ENCODE results near the gene KLF6.

Gene KLF6

GRCh38 chr10:3774814-3775695 lies 10.0 kb downstream of the KLF6 start:
- no peak for DNase-seq (ENCODE audit: low read depth, low spot score)

GRCh38 chr10:3774018-3774813 lies 10.8 kb downstream of the KLF6 start:
- no peak for DNase-seq (ENCODE audit: low read depth, low spot score)

- DNase-seq (ENCODE audit: low read depth, low spot score), result no peak
Observed at GRCh38 chr10:3773460-3774017, 11.5 kb downstream of the KLF6 start.

GRCh38 chr10:3772361-3773171 lies 12.4 kb downstream of the KLF6 start:
- DNase-seq (ENCODE audit: low read depth, low spot score), result no peak

- DNase-seq (ENCODE audit: low read depth, low spot score), result no peak
Observed at GRCh38 chr10:3770611-3771110, 14.3 kb downstream of the KLF6 start.

GRCh38 chr10:3769556-3769955 lies 15.5 kb downstream of the KLF6 start:
- no peak for DNase-seq (ENCODE audit: low read depth, low spot score)

GRCh38 chr10:3766046-3766756 lies 18.8 kb downstream of the KLF6 start:
- no peak for DNase-seq (ENCODE audit: low read depth, low spot score)

- no peak for DNase-seq (ENCODE audit: low read depth, low spot score)
Observed at GRCh38 chr10:3765146-3765545, 19.9 kb downstream of the KLF6 start.

- no peak for DNase-seq (ENCODE audit: low read depth, low spot score)
Observed at GRCh38 chr10:3764626-3765112, 20.3 kb downstream of the KLF6 start.

- no peak for DNase-seq (ENCODE audit: low read depth, low spot score)
Observed at GRCh38 chr10:3763852-3764625, 21.0 kb downstream of the KLF6 start.

GRCh38 chr10:3763035-3763456 lies 22.0 kb downstream of the KLF6 start:
- DNase-seq (ENCODE audit: low read depth, low spot score), result no peak

GRCh38 chr10:3762309-3762708 lies 22.7 kb downstream of the KLF6 start:
- DNase-seq (ENCODE audit: low read depth, low spot score), result no peak

- DNase-seq (ENCODE audit: low read depth, low spot score), result no peak
Observed at GRCh38 chr10:3761904-3762303, 23.1 kb downstream of the KLF6 start.

- DNase-seq (ENCODE audit: low read depth, low spot score), result no peak
Observed at GRCh38 chr10:3761021-3761686, 23.9 kb downstream of the KLF6 start.

- no peak for DNase-seq (ENCODE audit: low read depth, low spot score)
Observed at GRCh38 chr10:3760083-3760482, 24.9 kb downstream of the KLF6 start.

GRCh38 chr10:3759397-3759796 lies 25.6 kb downstream of the KLF6 start:
- DNase-seq (ENCODE audit: low read depth, low spot score), result no peak

- DNase-seq (ENCODE audit: low read depth, low spot score), result no peak
Observed at GRCh38 chr10:3758491-3758970, 26.5 kb downstream of the KLF6 start.

GRCh38 chr10:3757638-3758490 lies 27.1 kb downstream of the KLF6 start:
- no peak for DNase-seq (ENCODE audit: low read depth, low spot score)

Measured in activated CD4-positive, CD25-positive, alpha-beta regulatory T cell treated with anti-CD3 and anti-CD28 coated beads, Interleukin-2, amount 50 U/mL, for 16 hours (primary cell).